Ascending aorta (tissue), 2 donors: ENCODE measurements around the gene MYH6. TPM values are rescaled to one million over a fixed set of nuclear protein-coding genes. Genes with fewer than 3 reads are reported as not detected.
"Not testable (repeated sequence)": the region's sequence is repeated elsewhere in the genome, so short reads cannot be mapped to it uniquely, and the experiment has no call there.

Source experiments
- DNase-seq, 2 donors: peaks; one replicate each; pipeline ENCODE4 v3.0.0-alpha.2; 2019; ENCODE audit warnings: low spot score in 2 of 2
- H3K27ac ChIP-seq, 2 donors: fragments of 200-600 bp; sonication (generic); one replicate each; pipeline ENCODE4 v1.5.1; 2016 to 2017; ENCODE audit warnings: mild to moderate bottlenecking in 1 of 2
- H3K27me3 ChIP-seq: fragments of 200-600 bp; sonication (generic); one replicate; pipeline ENCODE4 v1.5.1; 2017
- H3K36me3 ChIP-seq, 2 donors: fragments of 200-600 bp; sonication (generic); one replicate each; pipeline ENCODE4 v1.5.1; 2016
- H3K4me1 ChIP-seq, 2 donors: fragments of 200-600 bp; sonication (generic); one replicate each; pipeline ENCODE4 v1.5.1; 2016 to 2017; ENCODE audit warnings: mild to moderate bottlenecking in 1 of 2
- H3K4me3 ChIP-seq, 2 donors: fragments of 200-600 bp; sonication (generic); one replicate each; pipeline ENCODE4 v1.5.1; 2016 to 2017; ENCODE audit warnings: mild to moderate bottlenecking in 1 of 2
- H3K9me3 ChIP-seq, 2 donors: fragments of 200-600 bp; sonication (generic); one replicate each; pipeline ENCODE4 v1.5.1; 2016
- intact Hi-C: fragments of 100-400 bp; cut with DNase I; formaldehyde crosslinking; loops from one replicate; pipeline ENCODE4 v1.15.1; 2023
- total RNA-seq: library from RNA; depleted of rRNA; stranded (reverse); fragments of >200 nt; gene quantifications from one replicate; pipeline ENCODE4 v1.1.0, GENCODE V29; 2016
- TF ChIP-seq, protein P1 (sequence below), 3 experiments: fragments of 200-600 bp in 2 of 3; fragments of 450-650 bp in 1 of 3; sonication (generic) in 2 of 3; IDR thresholded peaks; one replicate each; pipeline ENCODE4 v1.5.1; 2016 to 2019; ENCODE audit warnings: antibody characterized with exemption in 3 of 3, mild to moderate bottlenecking in 1 of 3, moderate library complexity in 1 of 3

Gene MYH6
- total RNA-seq, 1 donor from 2014 or later: not detected

DNA sequence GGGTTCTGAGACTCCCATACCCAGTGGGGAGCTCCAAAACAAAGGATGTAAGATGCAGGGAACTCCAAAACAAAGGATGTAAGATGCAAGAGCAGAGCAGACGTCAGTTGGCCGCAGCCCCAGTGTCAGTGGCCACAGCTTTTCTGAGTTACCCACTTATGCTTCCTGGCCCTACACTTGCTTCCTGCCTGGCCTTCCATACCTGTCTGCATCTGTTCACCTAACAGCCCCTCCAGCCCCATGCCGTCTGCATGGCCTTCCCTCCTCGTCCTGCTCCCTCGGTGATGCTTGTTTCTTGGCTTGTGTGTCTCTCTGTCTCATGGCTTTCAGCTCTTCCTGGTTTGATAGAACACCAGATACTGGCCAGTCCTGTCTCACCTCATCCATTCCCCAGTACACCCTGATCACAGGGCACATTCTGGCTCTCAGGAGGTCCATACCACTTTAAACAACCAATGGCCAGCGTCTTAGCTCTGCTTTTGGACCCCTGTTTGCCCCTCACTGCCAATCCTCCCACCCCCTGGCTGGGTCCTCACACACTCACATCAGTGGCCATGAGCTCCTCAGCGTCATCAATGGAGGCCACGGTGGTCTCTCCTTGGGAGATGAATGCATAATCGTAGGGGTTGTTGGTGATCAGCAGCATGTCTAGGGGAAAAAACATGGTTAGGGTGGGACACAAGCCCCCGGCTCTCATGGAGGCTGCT, 22.1 kb upstream of the MYH6 start:
- TF ChIP-seq, protein P1, sequence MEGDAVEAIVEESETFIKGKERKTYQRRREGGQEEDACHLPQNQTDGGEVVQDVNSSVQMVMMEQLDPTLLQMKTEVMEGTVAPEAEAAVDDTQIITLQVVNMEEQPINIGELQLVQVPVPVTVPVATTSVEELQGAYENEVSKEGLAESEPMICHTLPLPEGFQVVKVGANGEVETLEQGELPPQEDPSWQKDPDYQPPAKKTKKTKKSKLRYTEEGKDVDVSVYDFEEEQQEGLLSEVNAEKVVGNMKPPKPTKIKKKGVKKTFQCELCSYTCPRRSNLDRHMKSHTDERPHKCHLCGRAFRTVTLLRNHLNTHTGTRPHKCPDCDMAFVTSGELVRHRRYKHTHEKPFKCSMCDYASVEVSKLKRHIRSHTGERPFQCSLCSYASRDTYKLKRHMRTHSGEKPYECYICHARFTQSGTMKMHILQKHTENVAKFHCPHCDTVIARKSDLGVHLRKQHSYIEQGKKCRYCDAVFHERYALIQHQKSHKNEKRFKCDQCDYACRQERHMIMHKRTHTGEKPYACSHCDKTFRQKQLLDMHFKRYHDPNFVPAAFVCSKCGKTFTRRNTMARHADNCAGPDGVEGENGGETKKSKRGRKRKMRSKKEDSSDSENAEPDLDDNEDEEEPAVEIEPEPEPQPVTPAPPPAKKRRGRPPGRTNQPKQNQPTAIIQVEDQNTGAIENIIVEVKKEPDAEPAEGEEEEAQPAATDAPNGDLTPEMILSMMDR (IDR thresholded peaks at IDR 0.05): no peak
- DNase-seq: peak in 1 of 2 donors; percentile 42
- Histone ChIP-seq H3K4me3 (no peak overlapping the region), H3K27me3 (no peaks in the 10 kb centered on the region), H3K27ac (no peak overlapping the region), H3K4me1 (no peaks in the 10 kb centered on the region), H3K36me3 (no peaks in the 10 kb centered on the region), H3K9me3 (no peaks in the 10 kb centered on the region)
- intact Hi-C loops: no loop called here

DNA sequence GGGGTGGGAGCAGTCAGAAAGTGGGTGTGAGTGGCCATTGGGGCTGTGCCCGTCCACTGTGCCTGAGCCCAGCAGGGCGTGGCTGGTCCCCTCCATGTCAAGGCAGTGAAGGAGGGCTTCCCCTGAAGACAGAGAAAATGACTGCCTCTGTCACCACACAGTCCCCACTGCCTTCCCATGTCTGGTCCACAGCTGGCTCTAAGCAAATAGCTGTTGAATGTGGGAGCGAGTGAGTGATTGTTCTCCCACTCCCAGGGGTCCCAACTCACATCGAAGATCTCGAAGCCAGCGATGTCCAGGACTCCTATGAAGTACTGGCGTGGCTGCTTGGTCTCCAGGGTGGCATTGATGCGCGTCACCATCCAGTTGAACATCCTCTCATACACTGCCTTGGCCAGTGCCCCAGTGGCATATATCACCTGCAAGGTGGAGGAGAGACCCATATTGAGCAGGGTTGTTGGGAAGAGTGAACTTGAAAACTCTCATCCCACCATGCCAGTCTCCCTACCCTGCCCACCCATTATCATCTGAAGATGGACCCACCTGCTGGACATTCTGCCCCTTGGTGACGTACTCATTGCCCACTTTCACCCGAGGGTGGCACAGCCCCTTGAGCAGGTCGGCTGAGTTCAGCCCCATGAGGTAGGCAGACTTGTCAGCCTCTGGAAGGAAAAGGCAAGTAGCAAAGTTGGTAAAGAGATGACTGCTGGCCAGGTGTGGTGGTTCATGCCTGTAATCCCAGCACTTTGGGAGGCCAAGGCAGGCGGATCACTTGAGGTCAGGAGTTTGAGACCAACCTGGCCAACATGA, 20.8 kb upstream of the MYH6 start:
- Histone ChIP-seq H3K4me1 (no peaks in the 10 kb centered on the region), H3K9me3 (no peaks in the 10 kb centered on the region), H3K27ac (no peak overlapping the region), H3K27me3 (no peaks in the 10 kb centered on the region), H3K36me3 (no peaks in the 10 kb centered on the region), H3K4me3 (no peak overlapping the region)
- intact Hi-C loops: no loop called here
- DNase-seq: peak in 1 of 2 donors; percentile 47
- TF ChIP-seq, protein P1 (IDR thresholded peaks at IDR 0.05): no peak

DNA sequence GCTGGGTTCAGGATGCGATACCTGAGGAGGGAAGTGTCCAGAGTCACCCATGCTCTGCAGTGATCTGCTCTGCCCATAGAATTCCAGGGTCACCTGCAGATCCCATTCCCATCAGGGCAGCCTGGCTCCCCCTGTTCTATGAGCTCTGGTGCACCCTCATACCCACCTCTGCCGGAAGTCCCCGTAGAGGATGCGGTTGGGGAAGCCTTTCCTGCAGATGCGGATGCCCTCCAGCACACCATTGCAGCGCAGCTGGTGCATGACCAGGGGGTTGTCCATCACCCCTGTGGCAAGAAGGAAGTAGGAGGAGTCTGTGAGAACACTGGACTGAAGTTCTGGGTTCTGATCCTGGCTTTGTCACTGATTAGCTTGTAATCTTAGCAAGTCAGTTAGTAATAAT, 17.7 kb upstream of the MYH6 start:
- H3K27ac ChIP-seq, H3K27me3 ChIP-seq, H3K4me3 ChIP-seq, DNase-seq, H3K9me3 ChIP-seq, H3K4me1 ChIP-seq, intact Hi-C loops, H3K36me3 ChIP-seq: not testable (repeated sequence)

DNA sequence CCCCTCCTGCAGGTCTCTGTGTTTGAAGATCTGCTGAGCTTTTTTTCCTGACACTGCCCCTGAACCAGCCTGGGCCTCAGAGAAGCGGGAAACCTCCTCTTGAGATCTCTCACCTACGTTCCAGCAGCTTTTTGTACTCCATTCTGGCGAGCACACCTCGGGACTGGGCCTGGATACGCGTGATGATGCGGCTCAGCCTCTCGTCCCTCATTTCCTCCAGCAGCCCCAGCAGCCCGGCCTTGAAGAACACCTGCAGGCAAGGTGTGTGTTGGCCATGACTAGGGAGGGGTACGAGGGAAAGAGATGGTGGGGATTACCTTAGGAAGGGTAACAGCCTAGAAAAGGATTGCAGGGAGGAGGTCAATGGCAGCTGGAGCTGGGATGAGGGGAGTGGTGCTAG, 17.1 kb upstream of the MYH6 start:
- no peaks in the 10 kb centered on the region for H3K9me3 ChIP-seq
- DNase-seq: no peak
- no peak overlapping the region for H3K4me3 ChIP-seq
- no peaks in the 10 kb centered on the region for H3K4me1 ChIP-seq
- TF ChIP-seq, protein P1 (IDR thresholded peaks at IDR 0.05): no peak
- no peaks in the 10 kb centered on the region for H3K36me3 ChIP-seq
- no peaks in the 10 kb centered on the region for H3K27me3 ChIP-seq
- intact Hi-C loops: no loop called here
- H3K27ac ChIP-seq: no peak overlapping the region

DNA sequence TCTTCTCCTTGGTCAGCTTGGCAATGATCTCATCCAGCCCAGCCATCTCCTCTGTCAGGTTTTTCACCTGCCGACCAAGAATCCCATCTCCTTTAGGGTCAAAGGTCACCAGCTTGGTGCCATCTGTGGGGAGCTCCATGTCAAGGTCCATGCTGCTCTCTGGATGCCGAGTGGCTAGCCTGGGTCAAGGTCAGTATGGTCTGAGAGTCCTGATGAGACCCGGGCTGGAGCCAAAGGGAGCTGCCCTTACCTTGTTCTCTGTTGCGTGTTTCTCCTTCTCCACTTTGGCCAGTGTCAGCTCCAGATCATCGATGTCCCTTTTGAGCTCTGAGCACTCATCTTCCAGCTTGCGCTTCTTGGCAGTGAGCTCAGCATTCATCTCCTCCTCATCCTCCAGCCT, 15.6 kb upstream of the MYH6 start:
- no peak for DNase-seq
- TF ChIP-seq, protein P1 (IDR thresholded peaks at IDR 0.05): no peak
- no peak overlapping the region for H3K27ac ChIP-seq
- H3K9me3 ChIP-seq: no peaks in the 10 kb centered on the region
- H3K36me3 ChIP-seq: no peaks in the 10 kb centered on the region
- no peaks in the 10 kb centered on the region for H3K27me3 ChIP-seq
- intact Hi-C loops: no loop called here
- H3K4me3 ChIP-seq: no peak overlapping the region
- H3K4me1 ChIP-seq: no peaks in the 10 kb centered on the region

DNA sequence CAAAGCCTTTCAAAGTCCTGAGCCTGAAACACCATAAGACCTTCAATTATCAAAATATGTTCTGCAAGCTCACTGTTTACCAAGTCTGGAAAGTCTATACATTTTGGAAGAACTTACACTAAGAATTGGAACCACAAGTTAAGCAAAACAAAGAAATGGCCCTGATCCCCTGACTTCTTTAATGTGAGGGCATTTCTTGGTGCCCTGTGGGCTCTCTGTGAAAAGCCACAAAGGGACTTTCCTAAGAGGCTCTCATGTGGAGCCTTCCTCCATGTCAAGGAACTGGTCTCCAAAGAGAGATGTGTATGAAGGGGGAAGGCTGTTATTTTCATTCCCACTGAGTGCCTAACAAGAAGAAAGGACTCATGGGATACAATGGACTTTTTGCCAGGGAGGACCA, 13.5 kb upstream of the MYH6 start:
- Histone ChIP-seq H3K27me3 (no peaks in the 10 kb centered on the region), H3K4me3 (no peak overlapping the region), H3K27ac (no peak overlapping the region), H3K36me3 (no peaks in the 10 kb centered on the region), H3K9me3 (no peaks in the 10 kb centered on the region), H3K4me1 (no peaks in the 10 kb centered on the region)
- TF ChIP-seq, protein P1 (IDR thresholded peaks at IDR 0.05): no peak
- intact Hi-C loops: no loop called here
- DNase-seq: no peak

DNA sequence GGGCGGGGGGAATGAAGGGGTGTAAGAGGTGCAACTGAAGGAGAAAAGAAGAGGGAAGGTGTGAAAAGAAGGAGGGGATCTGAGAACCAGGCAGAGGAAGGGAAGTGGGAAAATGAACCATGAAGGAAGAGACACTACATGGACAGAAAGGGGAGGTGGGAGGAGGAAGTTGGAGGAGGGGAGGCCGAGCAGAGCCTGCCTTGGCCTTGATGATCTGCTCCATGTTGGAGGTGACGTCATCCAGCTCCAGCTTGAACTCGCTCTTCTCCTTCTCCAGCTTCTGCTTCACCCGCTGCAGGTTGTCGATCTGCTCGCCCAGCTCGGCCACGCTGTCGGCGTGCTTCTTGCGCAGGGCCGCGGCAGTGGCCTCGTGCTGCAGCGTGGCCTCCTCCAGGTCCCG, 11.6 kb upstream of the MYH6 start:
- intact Hi-C loops, H3K9me3 ChIP-seq, H3K27me3 ChIP-seq, H3K4me1 ChIP-seq, H3K4me3 ChIP-seq, DNase-seq, H3K36me3 ChIP-seq, H3K27ac ChIP-seq: not testable (repeated sequence)
